ENCODE results near the gene ABCA7. TPM values are rescaled to one million over a fixed set of nuclear protein-coding genes. Genes with fewer than 3 reads are reported as not detected.
"Not testable (repeated sequence)": the region's sequence is repeated elsewhere in the genome, so short reads cannot be mapped to it uniquely, and the experiment has no call there.

ABCA7 gene
- total and polyA plus RNA-seq, 4 experiments from 2014 or later = 10.7 to 319 (median 162) TPM

GRCh38 chr19:1023883-1024188, 16.1 kb upstream of the ABCA7 start:
- H3K27me3 Mint-ChIP-seq; intact Hi-C loops (cut with micrococcal nuclease); H3K9me3 ChIP-seq (ENCODE audit: control insufficient read depth in 1 of 2, low read length in 2 of 2); H3K36me3 ChIP-seq (ENCODE audit: insufficient read depth, low read length); H3K9me3 Mint-ChIP-seq; H3K27ac ChIP-seq (ENCODE audit: low read depth, low read length); DNase-seq; H3K27me3 ChIP-seq (ENCODE audit: insufficient read depth, low read length); H3K4me3 ChIP-seq (ENCODE audit: low read length in 2 of 2): not testable (repeated sequence)
- H3K4me1 ChIP-seq (ENCODE audit: insufficient read depth, low read length) = peaks cover 30% of the 10 kb centered on the region
- Mint-ChIP-seq H3K27ac (peak overlapping the region in 1 of 7 donors; percentile 100), H3K4me1 (peaks cover 6 to 35% (median 23%) of the 10 kb centered on the region in 4 donors), H3K36me3 (peaks cover 0 to 23% of the 10 kb centered on the region in 2 donors), H3K4me3 (peak overlapping the region in 1 of 8 donors; percentile 49)
- ChIA-PET POLR2A (ENCODE audit: partially characterized antibody) (interaction anchor here (1.9 to 21.2 kb wide), 4 partner anchors 16 to 245 kb away, joined by 5 to 1029 read pairs (median 284); partner anchors contain the start of genes ABCA7, ARHGAP45 and CIRBP), CTCF (ENCODE audit: partially characterized antibody) (interaction anchor here (1.3 kb wide), 2 partner anchors 12 to 14 kb away, joined by 4 read pairs; no protein-coding TSS in a partner anchor)

- peak overlapping the region in 4 of 7 donors; percentile 2 to 83 (median 60) for H3K27ac Mint-ChIP-seq
- H3K9me3 ChIP-seq (ENCODE audit: control insufficient read depth in 1 of 2, low read length in 2 of 2); H3K4me3 ChIP-seq (ENCODE audit: low read length in 2 of 2); DNase-seq; H3K27me3 ChIP-seq (ENCODE audit: insufficient read depth, low read length); H3K36me3 ChIP-seq (ENCODE audit: insufficient read depth, low read length); intact Hi-C loops (cut with micrococcal nuclease); H3K27me3 Mint-ChIP-seq; H3K27ac ChIP-seq (ENCODE audit: low read depth, low read length); H3K9me3 Mint-ChIP-seq: not testable (repeated sequence)
- H3K36me3 Mint-ChIP-seq = peaks cover 0 to 20% of the 10 kb centered on the region in 2 donors
- H3K4me1 Mint-ChIP-seq = peaks cover 8 to 32% (median 20%) of the 10 kb centered on the region in 4 donors
- CTCF ChIA-PET (ENCODE audit: partially characterized antibody) = interaction anchor here (1.1 to 1.5 kb wide), 4 partner anchors 40 to 220 kb away, joined by 3 to 10 read pairs (median 4); no protein-coding TSS in a partner anchor
- peak overlapping the region in 4 of 8 donors; percentile 23 to 75 (median 52) for H3K4me3 Mint-ChIP-seq
- H3K4me1 ChIP-seq (ENCODE audit: insufficient read depth, low read length) = peaks cover 31% of the 10 kb centered on the region
- POLR2A ChIA-PET (ENCODE audit: partially characterized antibody) = interaction anchor here (1.1 to 21.2 kb wide), 7 partner anchors 14 to 244 kb away, joined by 3 to 1029 read pairs (median 6); partner anchors contain the start of genes ABCA7, ARHGAP45, ATP5F1D and CIRBP
Measured at GRCh38 chr19:1025080-1025479, 14.8 kb upstream of the ABCA7 start.

- POLR2A ChIA-PET (ENCODE audit: partially characterized antibody) = interaction anchor here (0.9 to 21.2 kb wide), 22 partner anchors 8 to 249 kb away, joined by 3 to 1029 read pairs (median 6); partner anchors contain the start of genes ABCA7, ARHGAP45, ATP5F1D and CIRBP
- peaks cover 11 to 40% (median 25%) of the 10 kb centered on the region in 4 donors for H3K4me1 Mint-ChIP-seq
- intact Hi-C loops (cut with micrococcal nuclease) = loop anchor here (1.0 kb wide), 1 partner anchor 14 kb away; the partner anchor contains the start of gene ABCA7
Measured at GRCh38 chr19:1025960-1026782, 13.7 kb upstream of the ABCA7 start, which contains the start of gene CNN2. Gene CNN2 (plus strand): TSS chr19:1026608. CDS start chr19:1026662, 54 bp downstream.

GRCh38 chr19:1026783-1027649, 12.9 kb upstream of the ABCA7 start:
- H3K4me1 ChIP-seq (ENCODE audit: insufficient read depth, low read length) = peaks cover 37% of the 10 kb centered on the region
- DNase-seq = peak; percentile 31 to 58 (median 46)
- peak overlapping the region; percentile 83 for H3K27ac ChIP-seq (ENCODE audit: low read depth, low read length)
- POLR2A ChIA-PET (ENCODE audit: partially characterized antibody) = interaction anchor here (0.7 to 21.2 kb wide), 26 partner anchors 9 to 248 kb away, joined by 3 to 1029 read pairs (median 5); partner anchors contain the start of genes ABCA7, ARHGAP45, ATP5F1D and CIRBP
- peak overlapping the region; percentile 93 to 98 (median 95) for H3K27ac Mint-ChIP-seq
- H3K36me3 ChIP-seq (ENCODE audit: insufficient read depth, low read length) = peaks cover 5% of the 10 kb centered on the region
- peaks cover 8 to 35% (median 21%) of the 10 kb centered on the region in 4 donors for H3K4me1 Mint-ChIP-seq
- CTCF ChIA-PET (ENCODE audit: partially characterized antibody) = interaction anchor here (0.7 to 4.5 kb wide), 9 partner anchors 11 to 163 kb away, joined by 3 to 31 read pairs (median 3); partner anchors contain the start of genes ABCA7 and ARHGAP45
- intact Hi-C loops (cut with micrococcal nuclease) = loop anchor here (1.0 kb wide), 1 partner anchor 13 kb away; the partner anchor contains the start of gene ABCA7
- peak overlapping the region; percentile 97 to 99 (median 98) for H3K4me3 Mint-ChIP-seq
- peaks cover 0 to 3% (median 0%) of the 10 kb centered on the region in 8 donors for H3K9me3 Mint-ChIP-seq
- peak overlapping the region; percentile 91 to 97 for H3K4me3 ChIP-seq (ENCODE audit: low read length in 2 of 2)
- H3K27me3 ChIP-seq (ENCODE audit: insufficient read depth, low read length) = no peaks in the 10 kb centered on the region
- H3K9me3 ChIP-seq (ENCODE audit: control insufficient read depth in 1 of 2, low read length in 2 of 2) = no peaks in the 10 kb centered on the region
- H3K27me3 Mint-ChIP-seq = no peaks in the 10 kb centered on the region
- peaks cover 6 to 16% of the 10 kb centered on the region in 2 donors for H3K36me3 Mint-ChIP-seq

More at GRCh38 chr19:1025960-1026782, 13.7 kb upstream of the ABCA7 start, which contains the start of gene CNN2:
- H3K9me3 Mint-ChIP-seq = peaks cover 0 to 6% (median 0%) of the 10 kb centered on the region in 8 donors
- Histone ChIP-seq H3K36me3 (ENCODE audit: insufficient read depth, low read length) (no peaks in the 10 kb centered on the region), H3K4me1 (ENCODE audit: insufficient read depth, low read length) (peaks cover 41% of the 10 kb centered on the region), H3K27me3 (ENCODE audit: insufficient read depth, low read length) (no peaks in the 10 kb centered on the region), H3K9me3 (ENCODE audit: control insufficient read depth in 1 of 2, low read length in 2 of 2) (no peaks in the 10 kb centered on the region), H3K27ac (ENCODE audit: low read depth, low read length) (peak within 1 kb of the TSS; percentile 83), H3K4me3 (ENCODE audit: low read length in 2 of 2) (peak within 1 kb of the TSS; percentile 91 to 97)
- H3K36me3 Mint-ChIP-seq = peaks cover 6 to 21% of the 10 kb centered on the region in 2 donors
- peak within 1 kb of the TSS; percentile 93 to 98 (median 95) for H3K27ac Mint-ChIP-seq
- CTCF ChIA-PET (ENCODE audit: partially characterized antibody) = interaction anchor here (0.7 to 2.1 kb wide), 7 partner anchors 12 to 218 kb away, joined by 3 to 10 read pairs (median 3); partner anchors contain the start of gene ARHGAP45
- DNase-seq = peak in 4 of 5 donors; percentile 46 to 68 (median 60)
- H3K27me3 Mint-ChIP-seq = peaks cover 0 to 5% of the 10 kb centered on the region in 2 donors
- H3K4me3 Mint-ChIP-seq = peak within 1 kb of the TSS; percentile 97 to 99 (median 98)

GRCh38 chr19:1027650-1028061, 12.3 kb upstream of the ABCA7 start:
- H3K4me3 ChIP-seq (ENCODE audit: low read length in 2 of 2) = peak overlapping the region; percentile 91 to 97
- Mint-ChIP-seq H3K4me3 (peak overlapping the region; percentile 97 to 99 (median 98)), H3K36me3 (peaks cover 12 to 22% of the 10 kb centered on the region in 2 donors), H3K4me1 (peaks cover 10 to 36% (median 23%) of the 10 kb centered on the region in 4 donors), H3K27ac (peak overlapping the region; percentile 93 to 98 (median 95)), H3K27me3 (no peaks in the 10 kb centered on the region), H3K9me3 (peaks cover 0 to 3% (median 0%) of the 10 kb centered on the region in 8 donors)
- peaks cover 42% of the 10 kb centered on the region for H3K4me1 ChIP-seq (ENCODE audit: insufficient read depth, low read length)
- peaks cover 11% of the 10 kb centered on the region for H3K36me3 ChIP-seq (ENCODE audit: insufficient read depth, low read length)
- H3K9me3 ChIP-seq (ENCODE audit: control insufficient read depth in 1 of 2, low read length in 2 of 2) = no peaks in the 10 kb centered on the region
- intact Hi-C loops (cut with micrococcal nuclease) = loop anchor here (1.0 kb wide), 1 partner anchor 38 kb away; no protein-coding TSS in a partner anchor
- CTCF ChIA-PET (ENCODE audit: partially characterized antibody) = interaction anchor here (1.0 to 4.5 kb wide), 7 partner anchors 11 to 53 kb away, joined by 3 to 31 read pairs (median 3); partner anchors contain the start of genes ABCA7 and ARHGAP45
- peak overlapping the region; percentile 83 for H3K27ac ChIP-seq (ENCODE audit: low read depth, low read length)
- POLR2A ChIA-PET (ENCODE audit: partially characterized antibody) = interaction anchor here (0.7 to 21.2 kb wide), 22 partner anchors 9 to 248 kb away, joined by 3 to 1029 read pairs (median 6); partner anchors contain the start of genes ABCA7, ARHGAP45, CIRBP and FAM174C
- no peaks in the 10 kb centered on the region for H3K27me3 ChIP-seq (ENCODE audit: insufficient read depth, low read length)
- DNase-seq = peak in 1 of 5 donors; percentile 42

Measured in CD4-positive, alpha-beta memory T cell (primary cell).